GM23248 (cell line): Measurements from ENCODE around the gene ACAT1.

Source experiments
- EZH2 ChIP-seq: fragments of 200-600 bp; sonication (generic); IDR thresholded peaks from 2 replicates; pipeline ENCODE4 v1.6.1; 2018; ENCODE audit warnings: antibody characterized with exemption, mild to moderate bottlenecking; ENCODE audit not compliant: insufficient read depth, poor library complexity, severe bottlenecking
- EZH2phosphoT487 ChIP-seq: fragments of 200-600 bp; sonication (generic); IDR thresholded peaks from 2 replicates; pipeline ENCODE4 v1.6.1; 2018; ENCODE audit warnings: antibody characterized with exemption, moderate library complexity, mild to moderate bottlenecking, low read depth; ENCODE audit not compliant: insufficient read depth

DNA sequence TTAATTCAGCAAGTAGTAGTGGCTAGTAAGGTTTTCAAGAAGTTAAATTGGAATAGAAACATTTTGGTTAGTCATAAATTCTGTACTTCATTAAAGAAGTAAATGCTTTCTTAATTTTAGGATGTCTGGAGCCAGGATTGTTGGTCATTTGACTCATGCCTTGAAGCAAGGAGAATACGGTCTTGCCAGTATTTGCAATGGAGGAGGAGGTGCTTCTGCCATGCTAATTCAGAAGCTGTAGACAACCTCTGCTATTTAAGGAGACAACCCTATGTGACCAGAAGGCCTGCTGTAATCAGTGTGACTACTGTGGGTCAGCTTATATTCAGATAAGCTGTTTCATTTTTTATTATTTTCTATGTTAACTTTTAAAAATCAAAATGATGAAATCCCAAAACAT lies 25.8 kb downstream of the ACAT1 start:
- TF ChIP-seq EZH2 (no peak), EZH2phosphoT487 (no peak)
